Right lobe of liver (tissue), 4 donors: ENCODE data around the gene FARS2.

Experiments used
- POLR2A ChIP-seq: fragments of 450-650 bp; IDR thresholded peaks from one replicate; pipeline ENCODE4 v1.6.1; 2017; ENCODE audit warnings: antibody characterized with exemption, mild to moderate bottlenecking
- TF ChIP-seq, protein P1 (sequence below), 4 donors: fragments of 200-600 bp in 3 of 4; fragments of 450-650 bp in 1 of 4; IDR thresholded peaks; one replicate each; pipeline versions ENCODE4 v1.5.1 to v1.8.0; 2016 to 2022; ENCODE audit warnings: antibody characterized with exemption in 4 of 4, mild to moderate bottlenecking in 2 of 4
- donor health status: DM: no; HTN: no; CAD: no.
- donor health status: DM: no; HTN: no; CAD: no.
- donor health status: DM: no; HTN: yes; CAD: no.

DNA sequence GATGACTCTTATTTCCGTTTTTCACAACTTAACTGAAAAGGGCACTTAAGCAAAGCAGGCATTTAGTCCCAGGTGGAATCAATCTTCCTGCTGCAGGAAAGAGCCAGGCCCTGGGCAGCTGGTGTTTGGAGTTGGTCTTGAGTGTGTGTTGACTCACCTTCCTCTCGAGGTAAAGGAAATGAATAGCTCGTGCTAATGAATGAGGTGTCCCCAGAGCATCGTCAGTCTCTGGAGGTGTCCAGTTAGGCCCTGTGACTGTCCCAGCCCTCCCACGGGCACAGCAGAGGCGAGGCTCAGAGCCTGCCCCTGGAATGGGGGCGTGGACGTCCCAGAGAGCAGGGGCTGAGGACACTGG, 467.7 kb downstream of the FARS2 start:
- TF ChIP-seq, protein P1, sequence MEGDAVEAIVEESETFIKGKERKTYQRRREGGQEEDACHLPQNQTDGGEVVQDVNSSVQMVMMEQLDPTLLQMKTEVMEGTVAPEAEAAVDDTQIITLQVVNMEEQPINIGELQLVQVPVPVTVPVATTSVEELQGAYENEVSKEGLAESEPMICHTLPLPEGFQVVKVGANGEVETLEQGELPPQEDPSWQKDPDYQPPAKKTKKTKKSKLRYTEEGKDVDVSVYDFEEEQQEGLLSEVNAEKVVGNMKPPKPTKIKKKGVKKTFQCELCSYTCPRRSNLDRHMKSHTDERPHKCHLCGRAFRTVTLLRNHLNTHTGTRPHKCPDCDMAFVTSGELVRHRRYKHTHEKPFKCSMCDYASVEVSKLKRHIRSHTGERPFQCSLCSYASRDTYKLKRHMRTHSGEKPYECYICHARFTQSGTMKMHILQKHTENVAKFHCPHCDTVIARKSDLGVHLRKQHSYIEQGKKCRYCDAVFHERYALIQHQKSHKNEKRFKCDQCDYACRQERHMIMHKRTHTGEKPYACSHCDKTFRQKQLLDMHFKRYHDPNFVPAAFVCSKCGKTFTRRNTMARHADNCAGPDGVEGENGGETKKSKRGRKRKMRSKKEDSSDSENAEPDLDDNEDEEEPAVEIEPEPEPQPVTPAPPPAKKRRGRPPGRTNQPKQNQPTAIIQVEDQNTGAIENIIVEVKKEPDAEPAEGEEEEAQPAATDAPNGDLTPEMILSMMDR (IDR thresholded peaks at IDR 0.05) = no peak
- TF ChIP-seq POLR2A = no peak
